Measurements from ENCODE around the gene IQSEC1.

- TF ChIP-seq CTCF (IDR thresholded peaks at IDR 0.05; ENCODE audit: insufficient read depth, low read depth, low read length) (no peak), EZH2 (IDR thresholded peaks at IDR 0.05; ENCODE audit: insufficient read depth, low read length) (no peak)
Observed at GRCh38 chr3:13088028-13089006, 15.1 kb upstream of the IQSEC1 start.
